GM18517 (cell line): Measurements from ENCODE around the gene PRR19.

Experiments
- ATAC-seq: cut with Tn5 transposase; IDR thresholded peaks from one replicate; pipeline ENCODE4 v1.9.1; 2021; ENCODE audit warnings: mild to moderate bottlenecking, moderate library complexity; ENCODE audit not compliant: unreplicated experiment

PRR19 gene

GRCh38 chr19:42348211-42348610 is 46.3 kb downstream of the PRR19 start:
- no peak for ATAC-seq

- ATAC-seq: no peak
Measured at GRCh38 chr19:42349378-42350107, 47.6 kb downstream of the PRR19 start.

DNA sequence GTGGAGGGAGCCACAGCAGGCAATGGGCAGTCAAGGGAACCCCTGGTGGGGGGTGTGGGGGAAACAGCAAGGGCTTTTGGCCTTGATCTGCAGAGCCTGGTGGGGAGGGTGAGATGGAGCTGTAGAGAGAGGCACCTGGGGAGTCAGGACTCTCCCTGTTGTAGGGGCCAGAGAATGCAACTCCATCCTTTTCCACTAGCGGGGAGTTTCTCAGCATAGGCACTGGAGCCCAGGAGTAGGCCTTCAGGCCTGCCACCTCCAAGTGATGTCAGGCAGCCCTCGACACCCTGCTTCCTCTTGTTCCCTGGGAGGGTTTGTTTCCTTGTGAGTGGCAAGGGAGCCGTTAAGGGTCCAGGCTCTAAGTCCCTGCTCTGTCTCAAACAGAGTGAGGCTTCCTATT is 48.5 kb downstream of the PRR19 start:
- ATAC-seq: no peak

DNA sequence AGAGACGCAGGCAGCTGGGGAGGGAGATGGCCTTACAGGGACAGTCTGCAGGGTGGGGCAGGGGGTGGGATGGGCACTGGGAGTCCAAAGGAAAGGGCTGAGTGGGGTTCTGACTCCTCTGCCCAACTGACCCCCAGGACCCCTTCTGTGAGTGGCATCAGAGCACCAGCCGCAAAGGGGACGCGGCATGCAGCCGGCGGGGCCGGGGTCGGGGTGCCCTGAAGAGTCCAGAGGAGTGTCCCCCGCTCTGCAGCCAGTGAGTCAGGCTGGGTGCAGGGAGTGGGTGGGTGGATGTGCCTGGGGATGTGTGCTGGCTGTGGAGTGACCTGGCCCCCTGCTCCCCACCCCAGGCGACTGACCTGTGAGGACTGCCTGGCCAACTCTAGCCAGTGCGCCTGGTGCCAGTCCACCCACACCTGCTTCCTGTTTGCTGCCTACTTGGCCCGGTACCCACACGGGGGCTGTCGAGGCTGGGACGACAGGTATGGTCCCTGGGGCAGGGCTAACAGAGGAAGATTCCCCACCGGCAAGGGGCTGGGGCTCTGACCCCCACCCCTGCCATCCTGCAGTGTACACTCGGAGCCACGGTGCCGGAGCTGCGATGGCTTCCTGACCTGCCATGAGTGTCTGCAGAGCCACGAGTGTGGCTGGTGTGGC is 49.3 kb downstream of the PRR19 start:
- no peak for ATAC-seq

DNA sequence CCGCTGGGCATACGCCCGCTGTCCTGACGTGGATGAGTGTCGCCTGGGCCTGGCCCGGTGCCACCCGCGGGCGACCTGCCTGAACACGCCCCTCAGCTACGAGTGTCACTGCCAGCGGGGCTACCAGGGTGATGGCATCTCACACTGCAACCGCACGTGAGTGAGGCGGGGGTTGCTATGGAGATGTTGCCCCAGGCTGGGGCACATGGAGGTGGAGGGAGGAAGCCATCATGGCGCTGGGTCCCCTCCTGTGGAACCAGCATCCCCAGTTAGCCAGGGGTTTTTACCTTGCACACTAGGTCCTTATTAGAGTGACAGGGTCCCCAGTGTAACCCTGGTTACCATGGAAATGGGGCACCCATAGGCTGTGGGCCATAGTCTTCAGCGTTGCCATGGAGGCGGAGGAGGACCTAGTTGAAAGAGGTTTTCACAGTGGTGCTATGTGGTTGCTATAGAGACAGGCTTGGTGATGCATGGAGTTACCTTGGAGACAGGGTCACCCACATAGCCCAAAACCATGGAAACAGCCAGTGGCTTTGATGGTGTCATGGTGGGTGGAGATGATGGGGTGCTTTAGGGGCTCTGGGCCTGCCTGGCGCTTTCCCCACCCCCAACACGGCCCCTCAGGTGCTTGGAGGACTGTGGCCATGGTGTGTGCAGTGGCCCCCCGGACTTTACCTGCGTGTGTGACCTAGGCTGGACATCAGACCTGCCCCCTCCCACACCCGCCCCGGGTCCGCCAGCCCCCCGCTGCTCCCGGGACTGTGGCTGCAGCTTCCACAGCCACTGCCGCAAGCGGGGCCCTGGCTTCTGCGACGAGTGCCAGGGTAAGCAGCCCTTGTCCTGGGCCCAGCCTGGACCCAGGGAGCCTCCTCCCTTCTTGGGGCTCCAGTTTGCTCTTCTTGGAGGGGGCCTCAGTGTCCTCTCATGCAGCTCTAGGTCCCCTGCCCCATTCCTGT is 50.6 kb downstream of the PRR19 start:
- ATAC-seq: no peak

DNA sequence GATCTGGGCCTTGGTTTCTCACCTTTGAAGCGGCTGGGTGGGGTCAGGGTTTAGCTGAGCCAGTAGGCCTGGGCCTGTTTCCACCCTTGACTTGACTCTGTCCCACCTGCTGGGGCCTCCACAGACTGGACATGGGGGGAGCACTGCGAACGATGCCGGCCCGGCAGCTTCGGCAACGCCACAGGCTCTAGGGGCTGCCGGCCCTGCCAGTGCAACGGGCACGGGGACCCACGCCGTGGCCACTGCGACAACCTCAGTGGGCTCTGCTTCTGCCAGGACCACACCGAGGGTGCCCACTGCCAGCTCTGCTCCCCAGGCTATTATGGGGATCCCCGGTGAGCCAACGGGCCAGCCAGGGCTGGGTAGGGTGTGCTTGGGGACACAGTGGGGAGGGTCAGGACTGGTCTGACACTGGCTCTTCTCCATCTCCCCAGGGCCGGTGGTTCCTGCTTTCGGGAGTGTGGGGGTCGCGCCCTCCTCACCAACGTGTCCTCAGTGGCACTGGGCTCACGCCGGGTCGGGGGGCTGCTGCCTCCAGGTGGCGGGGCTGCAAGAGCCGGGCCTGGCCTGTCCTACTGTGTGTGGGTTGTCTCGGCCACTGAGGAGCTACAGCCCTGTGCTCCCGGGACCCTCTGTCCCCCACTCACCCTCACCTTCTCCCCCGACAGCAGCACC is 51.5 kb downstream of the PRR19 start:
- no peak for ATAC-seq

GRCh38 chr19:42355896-42356295 is 54.0 kb downstream of the PRR19 start:
- ATAC-seq: no peak

DNA sequence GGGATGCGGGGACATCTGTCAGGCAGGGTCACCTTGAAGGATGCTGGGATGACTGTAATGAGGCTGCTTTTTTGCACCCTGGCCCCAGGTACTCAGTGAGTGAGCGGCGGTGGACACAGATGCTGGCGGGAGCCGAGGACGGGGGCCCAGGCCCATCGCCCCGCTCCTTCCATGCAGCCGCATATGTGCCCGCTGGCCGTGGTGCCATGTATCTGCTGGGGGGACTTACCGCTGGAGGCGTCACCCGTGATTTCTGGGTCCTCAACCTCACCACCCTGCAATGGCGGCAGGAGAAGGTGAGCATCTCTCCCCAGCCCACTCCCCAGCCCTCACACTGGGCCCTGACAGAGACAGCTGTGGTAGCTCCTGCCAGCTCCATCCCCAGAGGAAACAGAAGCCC is 54.8 kb downstream of the PRR19 start:
- ATAC-seq: no peak

- ATAC-seq: no peak
Measured at GRCh38 chr19:42357290-42357689, 55.4 kb downstream of the PRR19 start.
